GM21367 (cell line): ENCODE results near the gene MORN3.
"Not testable (repeated sequence)": the region's sequence is repeated elsewhere in the genome, so short reads cannot be mapped to it uniquely, and the experiment has no call there.

Experiments
- ATAC-seq: cut with Tn5 transposase; IDR thresholded peaks from one replicate; pipeline ENCODE4 v1.9.1; 2021; ENCODE audit not compliant: unreplicated experiment

The MORN3 gene

GRCh38 chr12:121641343-121641630, 28.2 kb downstream of the MORN3 start:
- ATAC-seq = no peak

GRCh38 chr12:121638298-121639202, 30.9 kb downstream of the MORN3 start:
- no peak for ATAC-seq

- ATAC-seq = no peak
Observed at GRCh38 chr12:121637231-121637914, 32.1 kb downstream of the MORN3 start.

- ATAC-seq = no peak
Observed at GRCh38 chr12:121634836-121635235, 34.6 kb downstream of the MORN3 start.

- not testable (repeated sequence) for ATAC-seq
Observed at GRCh38 chr12:121633833-121634196, 35.6 kb downstream of the MORN3 start.

- no peak for ATAC-seq
Observed at GRCh38 chr12:121632069-121632970, 37.1 kb downstream of the MORN3 start.

GRCh38 chr12:121630791-121631355, 38.6 kb downstream of the MORN3 start:
- no peak for ATAC-seq

GRCh38 chr12:121628536-121628935, 40.9 kb downstream of the MORN3 start:
- no peak for ATAC-seq

- ATAC-seq = no peak
Observed at GRCh38 chr12:121628037-121628436, 41.4 kb downstream of the MORN3 start.

GRCh38 chr12:121626853-121627640, 42.4 kb downstream of the MORN3 start:
- peak; percentile 27 for ATAC-seq

GRCh38 chr12:121626087-121626852, 43.2 kb downstream of the MORN3 start, which contains the start of gene ORAI1:
TSS of gene ORAI1 (plus strand) at chr12:121626530.
- ATAC-seq = peak; percentile 53

GRCh38 chr12:121620333-121620891, 49.0 kb downstream of the MORN3 start:
- no peak for ATAC-seq

- no peak for ATAC-seq
Observed at GRCh38 chr12:121618659-121619233, 50.7 kb downstream of the MORN3 start.

- ATAC-seq = no peak
Observed at GRCh38 chr12:121614872-121615467, 54.5 kb downstream of the MORN3 start.

- no peak for ATAC-seq
Observed at GRCh38 chr12:121613462-121613861, 56.0 kb downstream of the MORN3 start.

GRCh38 chr12:121611306-121611705, 58.1 kb downstream of the MORN3 start:
- no peak for ATAC-seq

- no peak for ATAC-seq
Observed at GRCh38 chr12:121610239-121611149, 59.0 kb downstream of the MORN3 start.
